Immature natural killer cell (primary cell): ENCODE results near the gene NDUFA11. TPM values are rescaled to one million over a fixed set of nuclear protein-coding genes. Genes with fewer than 3 reads are reported as not detected.

Experiments
- polyA plus RNA-seq, 3 donors: library from polyadenylated mRNA; unstranded; fragments of 300-500 nt; fragmentation: Illumina TruSeq; gene quantifications; one replicate each; pipeline ENCODE4 v1.2.3, GENCODE V29; 2021

Gene NDUFA11
- polyA plus RNA-seq, 3 donors from 2014 or later, result 329 to 666 (median 378) TPM

Other genes with a start within 250 kb of the NDUFA11 start
- gene MICOS13, start 223.3 kb downstream of the NDUFA11 start, polyA plus RNA-seq, result 100 to 1,000 TPM in 1 of 3 donors, 10 to 100 TPM in 2; 85.1 to 134 (median 98.2) TPM
- gene HSD11B1L, start 222.8 kb downstream of the NDUFA11 start, polyA plus RNA-seq, result 1 to 10 TPM; 2.0 to 3.1 (median 2.5) TPM
- 1,000 to 10,000 TPM in 1 of 3 donors, 100 to 1,000 TPM in 2; 550 to 1,524 (median 935) TPM for gene RPL36, start 213.5 kb downstream of the NDUFA11 start, polyA plus RNA-seq
- 10 to 100 TPM in 2 of 3 donors, 1 to 10 TPM in 1; 8.4 to 24.2 (median 11.3) TPM for gene LONP1, start 183.6 kb downstream of the NDUFA11 start, polyA plus RNA-seq
- not detected for gene CATSPERD, start 183.2 kb downstream of the NDUFA11 start, polyA plus RNA-seq
- not detected for gene PRR22, start 119.0 kb downstream of the NDUFA11 start, polyA plus RNA-seq
- gene DUS3L, start 112.6 kb downstream of the NDUFA11 start, polyA plus RNA-seq, result 10 to 100 TPM; 21.2 to 42.5 (median 33.4) TPM
- gene NRTN, start 98.7 kb downstream of the NDUFA11 start, polyA plus RNA-seq, result under 1 TPM in 1 of 3 donors, not detected in 2; 0.56 TPM
- not detected for gene FUT6, start 64.1 kb downstream of the NDUFA11 start, polyA plus RNA-seq
- gene FUT3, start 52.3 kb downstream of the NDUFA11 start, polyA plus RNA-seq, result not detected
- gene FUT5, start 33.2 kb downstream of the NDUFA11 start, polyA plus RNA-seq, result not detected
- gene VMAC, start 1.1 kb upstream of the NDUFA11 start, polyA plus RNA-seq, result 1 to 10 TPM; 2.2 to 6.5 (median 5.2) TPM
- 1 to 10 TPM in 2 of 3 donors, under 1 TPM in 1; 0.32 to 4.1 (median 2.2) TPM for gene CAPS, start 10.5 kb upstream of the NDUFA11 start, polyA plus RNA-seq
- 10 to 100 TPM in 1 of 3 donors, 1 to 10 TPM in 2; 3.2 to 14.5 (median 4.4) TPM for gene RANBP3, start 74.3 kb upstream of the NDUFA11 start, polyA plus RNA-seq
- gene RFX2, start 206.7 kb upstream of the NDUFA11 start, polyA plus RNA-seq, result 1 to 10 TPM in 2 of 3 donors, not detected in 1; 2.2 to 3.9 TPM
- under 1 TPM in 1 of 3 donors, not detected in 2; 0.38 TPM for gene ACSBG2, start 231.9 kb upstream of the NDUFA11 start, polyA plus RNA-seq